Heart right ventricle (tissue), 16 donors: Measurements from ENCODE around the gene CARD10. TPM values are rescaled to one million over a fixed set of nuclear protein-coding genes. Genes with fewer than 3 reads are reported as not detected.

ENCODE experiments used
- ATAC-seq, 8 donors: fragments of 200-7000 bp; cut with Tn5 transposase; one replicate each; pipeline ENCODE4 v1.9.1; 2020; ENCODE audit warnings: mild to moderate bottlenecking in 8 of 8, moderate library complexity in 8 of 8, moderate number of reproducible peaks in 1 of 8
- DNase-seq, 2 donors: peaks; one replicate each; pipeline ENCODE4 v3.0.0-alpha.2; 2020
- H3K27ac ChIP-seq, 10 donors: fragments of 200-600 bp; sonication (generic) in 2 of 10; one replicate each; pipeline versions ENCODE4 v1.5.0 to v1.8.0; 2020 to 2022; ENCODE audit warnings: mild to moderate bottlenecking in 3 of 10
- H3K27me3 ChIP-seq, 7 donors: fragments of 200-600 bp; one replicate each; pipeline ENCODE4 v1.8.0; 2021 to 2022; ENCODE audit warnings: mild to moderate bottlenecking in 2 of 7
- H3K36me3 ChIP-seq, 9 donors: fragments of 200-600 bp; sonication (generic) in 1 of 9; one replicate each; pipeline versions ENCODE4 v1.5.0 to v1.8.0; 2020 to 2022; ENCODE audit warnings: mild to moderate bottlenecking in 2 of 9
- H3K4me1 ChIP-seq, 9 donors: fragments of 200-600 bp; sonication (generic) in 1 of 9; one replicate each; pipeline versions ENCODE4 v1.5.0 to v1.8.0; 2020 to 2022; ENCODE audit warnings: mild to moderate bottlenecking in 4 of 9
- H3K4me3 ChIP-seq, 10 donors: fragments of 200-600 bp; sonication (generic) in 2 of 10; one replicate each; pipeline versions ENCODE4 v1.5.0 to v1.8.0; 2020 to 2022; ENCODE audit warnings: mild to moderate bottlenecking in 7 of 10, moderate library complexity in 2 of 10
- H3K9me3 ChIP-seq, 11 donors: fragments of 200-600 bp in 10 of 11; sonication (generic) in 2 of 11; one replicate each; pipeline versions ENCODE4 v1.5.0 to v1.8.0; 2013 to 2022; ENCODE audit warnings: mild to moderate bottlenecking in 2 of 11, control low read depth in 1 of 11, moderate library complexity in 1 of 11
- WGBS, 2 donors: extraction: QIAGEN DNeasy Blood & Tissue Kit; methylation state at CpG; one replicate each; pipeline ENCODE4 v1.1.7; 2013; ENCODE audit warnings: inconsistent platforms in 1 of 2; 5-methylcytosine and 5-hydroxymethylcytosine counted together
- intact Hi-C, 10 donors: fragments of 100-400 bp; cut with DNase I; formaldehyde crosslinking; loops; one replicate each; pipeline versions ENCODE4 v1.11.1 to v1.14.2; 2022
- polyA plus RNA-seq, 2 donors: library from polyadenylated mRNA; stranded (reverse); fragments of 200-250 nt; gene quantifications; one replicate each; pipeline ENCODE4 v1.2.3, GENCODE V29; 2013
- total RNA-seq, 10 donors: library from RNA; stranded (reverse); fragmentation: NEBNext Ultra II Directional in 3 of 10; extraction: Animal tissue kit (Norgen Biotek cat#: 25700) in 3 of 10; gene quantifications; one replicate each; pipeline versions ENCODE4 v1.2.1 to v1.2.4, GENCODE V29; 2021 to 2023
- TF ChIP-seq, protein P1 (sequence below), 9 donors: fragments of 200-600 bp; sonication (generic) in 2 of 9; IDR thresholded peaks; one replicate each; pipeline versions ENCODE4 v1.5.0 to v1.8.0; 2021 to 2022; ENCODE audit warnings: antibody characterized with exemption in 9 of 9, mild to moderate bottlenecking in 5 of 9, moderate library complexity in 1 of 9
- donor health status: Arrhythmogenic right ventricular cardiomyopathy.
- donor health status: ischemic (EF 13 %, LVEDD 7.1; RV severe dilation, severe dysfunction).
- donor health status: healthy with polysubstance abuse.
- donor health status: DM: no; HTN: yes; CAD: no.
- donor health status: DM: no; HTN: no; CAD: no.
- donor health status: ischemic (EF 25% LVEDD 6.9; RV normal size, moderate dysfunction).
- donor health status: ischemic (EF 25% LVEDD 5.7; RV mildly dilated, moderate dysfunction).
- donor health status: healthy.
- donor health status: DM: yes; HTN: yes; CAD: no.
- donor health status: Ischemic cardiomyopathy.
- donor health status: ischemic (EF 35%, LVEDD 5.7; RV mildly dilated, moderate dysfunction).
- donor health status: nonischemic (EF 11% LVEDD 7.7; RV severe dilation, severe dysfunction).
- donor health status: DM: yes; HTN: yes; CAD: no.
- donor health status: PGD.
- donor health status: ischemic (EF 29% LVEDD 5.4; RV normal size, mild dysfunction).
- donor health status: nonischemic (EF 23%, LVEDD 6.1; RV moderate dilation, normal function).

CARD10 gene
- total and polyA plus RNA-seq, 12 donors, result 7.4 to 14.8 (median 8.9) TPM

DNA sequence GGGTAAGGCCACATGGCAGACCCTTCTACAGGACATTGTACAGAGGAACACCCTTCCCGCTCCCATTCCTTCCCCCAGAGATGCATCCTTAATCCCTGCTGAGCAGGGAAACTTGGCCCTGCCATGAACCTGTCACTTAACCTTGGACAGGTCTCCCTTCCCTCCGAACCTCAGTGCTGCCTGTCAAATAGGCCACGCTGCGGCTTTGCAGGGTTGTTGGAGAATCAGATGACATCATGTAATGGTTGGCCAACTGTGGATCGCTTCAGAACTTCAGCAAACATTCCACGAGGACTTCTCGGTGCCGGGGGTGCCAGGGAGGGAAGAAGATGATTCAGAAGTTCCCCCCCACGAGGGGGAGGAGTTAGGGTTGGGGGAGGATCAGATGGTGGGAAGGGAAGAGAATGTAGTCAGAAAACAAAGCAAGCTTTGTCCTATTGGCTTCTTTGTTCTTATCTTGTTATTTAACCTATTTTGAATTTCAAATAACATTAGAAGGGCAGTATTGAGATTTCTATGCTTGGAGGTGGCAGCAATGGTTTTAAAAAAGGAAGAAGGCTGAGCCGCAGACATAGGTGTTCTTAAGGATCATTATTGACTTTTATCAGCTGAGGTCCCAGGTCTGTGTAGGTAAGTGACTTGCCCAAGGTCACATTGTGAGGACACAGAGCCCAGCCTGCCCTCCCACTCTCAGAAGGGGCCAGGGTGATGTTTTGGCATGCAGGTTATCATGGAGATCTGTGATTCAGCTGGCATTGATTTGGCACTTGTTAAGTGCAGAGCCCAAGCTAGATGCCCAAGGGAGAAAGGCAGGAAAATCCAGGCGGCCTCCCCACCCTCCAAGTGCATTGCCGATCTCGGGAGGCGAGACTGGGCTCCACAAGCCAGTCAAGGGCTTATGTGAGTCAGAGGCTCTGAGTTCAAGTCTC lies 44.2 kb upstream of the CARD10 start:
- Histone ChIP-seq H3K36me3 (peaks cover 0 to 42% (median 9%) of the 10 kb centered on the region in 9 donors), H3K4me1 (peaks cover 26 to 90% (median 79%) of the 10 kb centered on the region in 9 donors), H3K27me3 (peaks cover 0 to 38% (median 4%) of the 10 kb centered on the region in 7 donors), H3K27ac (peak overlapping the region; percentile 27 to 100 (median 96)), H3K9me3 (no peaks in the 10 kb centered on the region), H3K4me3 (peak overlapping the region in 8 of 10 donors; percentile 3 to 92 (median 74))
- TF ChIP-seq, protein P1, sequence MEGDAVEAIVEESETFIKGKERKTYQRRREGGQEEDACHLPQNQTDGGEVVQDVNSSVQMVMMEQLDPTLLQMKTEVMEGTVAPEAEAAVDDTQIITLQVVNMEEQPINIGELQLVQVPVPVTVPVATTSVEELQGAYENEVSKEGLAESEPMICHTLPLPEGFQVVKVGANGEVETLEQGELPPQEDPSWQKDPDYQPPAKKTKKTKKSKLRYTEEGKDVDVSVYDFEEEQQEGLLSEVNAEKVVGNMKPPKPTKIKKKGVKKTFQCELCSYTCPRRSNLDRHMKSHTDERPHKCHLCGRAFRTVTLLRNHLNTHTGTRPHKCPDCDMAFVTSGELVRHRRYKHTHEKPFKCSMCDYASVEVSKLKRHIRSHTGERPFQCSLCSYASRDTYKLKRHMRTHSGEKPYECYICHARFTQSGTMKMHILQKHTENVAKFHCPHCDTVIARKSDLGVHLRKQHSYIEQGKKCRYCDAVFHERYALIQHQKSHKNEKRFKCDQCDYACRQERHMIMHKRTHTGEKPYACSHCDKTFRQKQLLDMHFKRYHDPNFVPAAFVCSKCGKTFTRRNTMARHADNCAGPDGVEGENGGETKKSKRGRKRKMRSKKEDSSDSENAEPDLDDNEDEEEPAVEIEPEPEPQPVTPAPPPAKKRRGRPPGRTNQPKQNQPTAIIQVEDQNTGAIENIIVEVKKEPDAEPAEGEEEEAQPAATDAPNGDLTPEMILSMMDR (IDR thresholded peaks at IDR 0.05), result no peak
- WGBS, 2 donors, result 38 to 43% methylated on average over 14 of the region's 14 CpGs
- intact Hi-C loops, result loop anchor here in 6 of 10 donors (1.0 to 10.0 kb wide), 4 partner anchors 17 to 249 kb away; no protein-coding TSS in a partner anchor
- ATAC-seq (peak in 4 of 8 donors; percentile 3 to 30 (median 20)), DNase-seq (peak; percentile 42 to 71)

DNA sequence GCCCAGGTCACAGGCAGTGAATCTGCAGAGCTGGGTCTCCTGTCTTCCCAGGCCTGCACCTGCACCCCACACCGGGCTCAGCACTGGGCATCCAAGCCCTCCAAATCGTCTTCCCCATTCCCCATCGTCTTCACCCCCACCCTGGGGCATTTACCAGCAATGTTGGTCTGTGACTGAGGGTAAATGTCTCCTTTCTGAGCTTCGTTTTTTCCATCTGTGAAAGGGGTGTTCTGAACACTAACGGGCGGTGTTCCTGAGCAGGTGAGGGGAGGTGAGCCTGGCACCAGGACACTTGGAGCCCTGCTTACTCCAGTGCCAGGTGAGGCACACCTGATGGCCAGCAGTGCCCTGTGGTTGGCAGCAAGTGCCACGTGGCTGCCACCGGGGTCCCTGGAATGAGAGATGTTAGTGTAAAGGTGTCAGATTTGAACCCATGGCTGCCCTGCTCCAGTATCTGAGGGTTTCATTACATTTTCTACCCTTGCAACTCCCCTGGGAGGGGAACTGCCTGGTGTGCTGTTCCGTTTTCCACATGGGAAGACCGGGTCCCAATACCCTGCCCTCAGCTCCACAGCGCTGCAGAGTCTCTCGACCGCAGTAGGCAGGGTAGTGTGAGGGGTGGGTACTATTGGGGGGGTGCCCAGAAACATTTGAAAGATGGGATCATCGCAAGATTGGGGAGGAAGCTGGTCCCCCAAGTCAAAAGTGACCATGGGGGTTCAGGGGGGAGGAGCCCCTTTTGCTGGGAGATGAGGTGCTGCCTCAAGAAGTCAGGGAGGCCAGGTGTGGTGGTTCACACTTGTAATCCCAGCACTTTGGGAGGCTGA lies 43.0 kb upstream of the CARD10 start:
- Histone ChIP-seq H3K4me3 (peak overlapping the region; percentile 61 to 92 (median 74)), H3K4me1 (peaks cover 22 to 91% (median 83%) of the 10 kb centered on the region in 9 donors), H3K27me3 (peaks cover 0 to 45% (median 4%) of the 10 kb centered on the region in 7 donors), H3K36me3 (peaks cover 0 to 32% (median 9%) of the 10 kb centered on the region in 9 donors), H3K9me3 (no peaks in the 10 kb centered on the region), H3K27ac (peak overlapping the region; percentile 96 to 100 (median 99))
- intact Hi-C loops, result loop anchor here in 3 of 10 donors (10.0 kb wide), 1 partner anchor 247 kb away; no protein-coding TSS in a partner anchor
- ATAC-seq (no peak), DNase-seq (no peak)
- 49 to 61% methylated on average over 14 of the region's 14 CpGs for WGBS, 2 donors
- TF ChIP-seq, protein P1 (IDR thresholded peaks at IDR 0.05), result no peak

DNA sequence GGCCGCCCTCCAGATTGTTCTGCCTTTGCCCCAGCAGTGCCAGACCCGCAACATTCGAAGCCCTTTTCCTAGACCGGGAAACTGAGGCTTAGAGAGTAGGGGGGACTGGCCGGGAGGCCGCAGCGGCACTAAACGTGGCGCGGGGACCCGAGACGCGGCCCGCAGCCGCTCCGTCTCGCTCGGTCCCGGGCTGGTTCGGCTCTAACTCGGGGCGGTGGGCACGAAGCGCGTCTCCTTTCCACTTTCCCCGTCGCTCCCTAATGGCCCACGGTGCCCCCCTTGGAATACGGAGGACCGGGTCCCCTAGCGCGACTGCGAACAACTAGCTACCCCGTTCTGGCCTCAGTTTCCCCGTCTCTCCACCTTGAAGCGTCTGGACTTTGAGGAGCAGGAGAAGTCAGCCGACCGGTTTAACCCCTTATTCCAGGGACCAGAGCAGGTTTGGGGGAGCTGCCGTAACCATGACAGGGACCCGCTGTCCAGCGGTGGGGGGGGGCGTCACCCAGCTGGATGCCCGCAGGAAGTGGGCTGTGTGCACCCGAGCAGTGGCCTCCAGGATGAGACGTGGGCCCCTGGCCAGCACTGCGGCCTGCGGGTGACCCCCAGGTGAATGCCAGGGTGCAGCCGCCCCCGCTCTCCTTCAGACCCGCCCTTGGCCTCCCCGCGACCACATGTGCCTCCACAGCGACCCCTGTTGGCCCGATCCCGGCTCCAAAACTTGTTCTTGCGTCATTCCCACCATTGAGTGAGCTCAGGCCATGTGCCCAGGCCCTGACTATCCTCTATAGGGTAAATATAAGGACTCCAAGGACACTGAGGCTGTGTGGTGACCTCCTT lies 42.2 kb upstream of the CARD10 start:
- Histone ChIP-seq H3K27ac (peak overlapping the region; percentile 96 to 100 (median 99)), H3K9me3 (no peaks in the 10 kb centered on the region), H3K36me3 (peaks cover 0 to 23% (median 5%) of the 10 kb centered on the region in 9 donors), H3K4me1 (peaks cover 20 to 91% (median 83%) of the 10 kb centered on the region in 9 donors), H3K27me3 (peaks cover 0 to 54% (median 4%) of the 10 kb centered on the region in 7 donors), H3K4me3 (peak overlapping the region; percentile 61 to 92 (median 74))
- intact Hi-C loops, result loop anchor here in 5 of 10 donors (1.0 to 10.0 kb wide), 4 partner anchors 15 to 247 kb away; no protein-coding TSS in a partner anchor
- DNase-seq (peak; percentile 92 to 95), ATAC-seq (peak; percentile 50 to 79 (median 72))
- TF ChIP-seq, protein P1 (IDR thresholded peaks at IDR 0.05), result peak; percentile 67 to 91 (median 86)
- 1% methylated on average over 56 of the region's 56 CpGs for WGBS, 2 donors
